Type B pancreatic cell (in vitro differentiated cells): ENCODE measurements around the gene MEGF9. TPM values are rescaled to one million over a fixed set of nuclear protein-coding genes. Genes with fewer than 3 reads are reported as not detected.

Experiments
- DNase-seq: peaks from one replicate; pipeline ENCODE4 v3.0.0; 2021; ENCODE audit warnings: mixed read lengths; ENCODE audit not compliant: unreplicated experiment; ENCODE audit errors: extremely low spot score
- H3K27ac Mint-ChIP-seq: 2 replicates; pipeline ENCODE4 v1.8.0; 2021; ENCODE audit warnings: mild to moderate bottlenecking, mixed read lengths
- H3K27me3 Mint-ChIP-seq: 2 replicates; pipeline ENCODE4 v1.8.0; 2021; ENCODE audit warnings: mixed read lengths
- H3K36me3 Mint-ChIP-seq: 2 replicates; pipeline ENCODE4 v1.8.0; 2021; ENCODE audit warnings: mixed read lengths
- H3K4me1 Mint-ChIP-seq: one replicate; pipeline ENCODE4 v1.8.0; 2021; ENCODE audit warnings: mixed read lengths; ENCODE audit not compliant: unreplicated experiment
- H3K4me3 Mint-ChIP-seq: 2 replicates; pipeline ENCODE4 v1.8.0; 2021; ENCODE audit warnings: mild to moderate bottlenecking, mixed read lengths
- H3K9me3 Mint-ChIP-seq: 2 replicates; pipeline ENCODE4 v1.8.0; 2021; ENCODE audit warnings: mixed read lengths
- total RNA-seq: library from RNA; stranded (reverse); gene quantifications from 2 replicates; pipeline ENCODE4 v1.2.1, GENCODE V29; 2021; ENCODE audit warnings: low replicate concordance
- TF ChIP-seq, protein P1 (sequence below): fragments of 200-600 bp; sonication (generic); conservative IDR thresholded peaks from 2 replicates; pipeline ENCODE4 v1.5.0; 2021; ENCODE audit warnings: antibody characterized with exemption, mild to moderate bottlenecking

The MEGF9 gene
- total RNA-seq, 1 donor from 2014 or later = 14.7 TPM

- TF ChIP-seq, protein P1, sequence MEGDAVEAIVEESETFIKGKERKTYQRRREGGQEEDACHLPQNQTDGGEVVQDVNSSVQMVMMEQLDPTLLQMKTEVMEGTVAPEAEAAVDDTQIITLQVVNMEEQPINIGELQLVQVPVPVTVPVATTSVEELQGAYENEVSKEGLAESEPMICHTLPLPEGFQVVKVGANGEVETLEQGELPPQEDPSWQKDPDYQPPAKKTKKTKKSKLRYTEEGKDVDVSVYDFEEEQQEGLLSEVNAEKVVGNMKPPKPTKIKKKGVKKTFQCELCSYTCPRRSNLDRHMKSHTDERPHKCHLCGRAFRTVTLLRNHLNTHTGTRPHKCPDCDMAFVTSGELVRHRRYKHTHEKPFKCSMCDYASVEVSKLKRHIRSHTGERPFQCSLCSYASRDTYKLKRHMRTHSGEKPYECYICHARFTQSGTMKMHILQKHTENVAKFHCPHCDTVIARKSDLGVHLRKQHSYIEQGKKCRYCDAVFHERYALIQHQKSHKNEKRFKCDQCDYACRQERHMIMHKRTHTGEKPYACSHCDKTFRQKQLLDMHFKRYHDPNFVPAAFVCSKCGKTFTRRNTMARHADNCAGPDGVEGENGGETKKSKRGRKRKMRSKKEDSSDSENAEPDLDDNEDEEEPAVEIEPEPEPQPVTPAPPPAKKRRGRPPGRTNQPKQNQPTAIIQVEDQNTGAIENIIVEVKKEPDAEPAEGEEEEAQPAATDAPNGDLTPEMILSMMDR = no peak
- Mint-ChIP-seq H3K27me3 (no peaks in the 10 kb centered on the region), H3K36me3 (peaks cover 40% of the 10 kb centered on the region), H3K4me3 (no peak overlapping the region), H3K9me3 (no peaks in the 10 kb centered on the region), H3K27ac (no peak overlapping the region), H3K4me1 (peaks cover 4% of the 10 kb centered on the region)
- DNase-seq = no peak
Observed at GRCh38 chr9:120568816-120569215, 145.5 kb downstream of the MEGF9 start.

DNA sequence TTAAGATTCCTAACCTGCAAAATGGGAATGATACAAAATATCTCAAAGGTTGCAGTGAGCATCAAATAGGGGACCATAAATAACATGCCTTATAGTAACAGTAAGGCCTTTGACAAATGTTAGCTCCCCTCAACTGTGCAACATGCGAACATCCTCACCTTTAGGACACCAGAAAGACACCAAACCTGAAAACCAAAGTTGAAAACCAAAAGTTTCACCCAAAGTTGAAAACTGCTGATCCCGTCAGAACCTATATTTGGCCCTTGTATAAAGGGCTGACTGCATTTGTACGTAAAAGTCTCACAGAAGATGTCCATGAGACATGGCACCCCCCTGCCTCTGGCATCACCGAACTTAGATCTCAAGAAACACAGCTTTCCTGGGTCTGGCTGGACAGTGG lies 146.4 kb downstream of the MEGF9 start:
- Mint-ChIP-seq H3K27me3 (no peaks in the 10 kb centered on the region), H3K4me3 (no peak overlapping the region), H3K36me3 (peaks cover 43% of the 10 kb centered on the region), H3K27ac (no peak overlapping the region), H3K9me3 (no peaks in the 10 kb centered on the region), H3K4me1 (no peaks in the 10 kb centered on the region)
- no peak for DNase-seq
- TF ChIP-seq, protein P1 = no peak

GRCh38 chr9:120567081-120567480 lies 147.2 kb downstream of the MEGF9 start:
- Mint-ChIP-seq H3K27ac (no peak overlapping the region), H3K9me3 (no peaks in the 10 kb centered on the region), H3K4me1 (no peaks in the 10 kb centered on the region), H3K4me3 (no peak overlapping the region), H3K36me3 (peaks cover 51% of the 10 kb centered on the region), H3K27me3 (no peaks in the 10 kb centered on the region)
- TF ChIP-seq, protein P1 = no peak
- DNase-seq = no peak

GRCh38 chr9:120564589-120564988 lies 149.7 kb downstream of the MEGF9 start:
- DNase-seq = no peak
- no peaks in the 10 kb centered on the region for H3K9me3 Mint-ChIP-seq
- TF ChIP-seq, protein P1 = no peak
- H3K27me3 Mint-ChIP-seq = no peaks in the 10 kb centered on the region
- H3K4me1 Mint-ChIP-seq = no peaks in the 10 kb centered on the region
- no peak overlapping the region for H3K4me3 Mint-ChIP-seq
- H3K36me3 Mint-ChIP-seq = peaks cover 46% of the 10 kb centered on the region
- no peak overlapping the region for H3K27ac Mint-ChIP-seq

DNA sequence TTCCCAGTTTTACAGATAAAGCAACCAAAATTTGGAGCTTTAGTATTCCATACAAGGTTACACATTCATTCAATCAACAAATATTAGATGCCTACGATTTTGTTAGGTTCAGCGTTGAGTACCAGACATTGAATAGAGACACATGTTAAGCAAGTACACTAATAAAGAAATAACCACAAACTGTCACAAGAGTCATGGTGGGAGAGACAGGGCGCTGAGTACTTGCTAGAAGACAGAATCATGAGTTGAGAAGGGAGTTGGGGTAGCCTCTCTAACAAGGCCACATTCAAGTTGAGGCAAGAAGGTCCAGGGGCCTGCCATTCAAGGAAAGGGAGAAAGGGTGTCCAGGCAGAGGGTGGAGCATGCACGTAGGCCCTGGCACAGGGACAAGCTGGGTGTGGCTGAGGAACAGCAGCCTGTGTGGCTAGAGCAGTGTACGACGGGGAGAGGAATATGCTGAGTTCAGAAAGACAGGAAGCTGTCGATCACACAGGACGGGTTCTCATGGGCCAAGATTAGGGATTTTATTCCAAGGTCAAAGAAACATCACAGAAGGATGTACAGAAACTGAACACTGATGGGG lies 151.3 kb downstream of the MEGF9 start:
- no peaks in the 10 kb centered on the region for H3K4me1 Mint-ChIP-seq
- peaks cover 41% of the 10 kb centered on the region for H3K36me3 Mint-ChIP-seq
- H3K4me3 Mint-ChIP-seq = no peak overlapping the region
- H3K9me3 Mint-ChIP-seq = no peaks in the 10 kb centered on the region
- TF ChIP-seq, protein P1 = no peak
- DNase-seq = no peak
- no peak overlapping the region for H3K27ac Mint-ChIP-seq
- no peaks in the 10 kb centered on the region for H3K27me3 Mint-ChIP-seq

- peaks cover 38% of the 10 kb centered on the region for H3K36me3 Mint-ChIP-seq
- DNase-seq = no peak
- TF ChIP-seq, protein P1 = no peak
- no peak overlapping the region for H3K4me3 Mint-ChIP-seq
- no peaks in the 10 kb centered on the region for H3K27me3 Mint-ChIP-seq
- H3K27ac Mint-ChIP-seq = no peak overlapping the region
- H3K9me3 Mint-ChIP-seq = no peaks in the 10 kb centered on the region
- H3K4me1 Mint-ChIP-seq = no peaks in the 10 kb centered on the region
Observed at GRCh38 chr9:120561709-120562108, 152.6 kb downstream of the MEGF9 start.
